HG02938 (cell line): ENCODE results near the gene TIAM1.

Experiments used
- ATAC-seq: cut with Tn5 transposase; IDR thresholded peaks from one replicate; pipeline ENCODE4 v1.9.1; 2021; ENCODE audit warnings: mild to moderate bottlenecking, moderate library complexity; ENCODE audit not compliant: unreplicated experiment

The TIAM1 gene

GRCh38 chr21:31290765-31291164, 53.3 kb downstream of the TIAM1 start:
- ATAC-seq: no peak

GRCh38 chr21:31289702-31290101, 54.4 kb downstream of the TIAM1 start:
- no peak for ATAC-seq

- no peak for ATAC-seq
Measured at GRCh38 chr21:31288191-31288590, 55.9 kb downstream of the TIAM1 start.

- ATAC-seq: no peak
Measured at GRCh38 chr21:31287201-31287600, 56.9 kb downstream of the TIAM1 start.

GRCh38 chr21:31286621-31287020, 57.4 kb downstream of the TIAM1 start:
- ATAC-seq: no peak

- no peak for ATAC-seq
Measured at GRCh38 chr21:31284797-31285397, 59.2 kb downstream of the TIAM1 start.

GRCh38 chr21:31283025-31283424, 61.0 kb downstream of the TIAM1 start:
- no peak for ATAC-seq

- ATAC-seq: no peak
Measured at GRCh38 chr21:31282095-31282709, 61.9 kb downstream of the TIAM1 start.

- no peak for ATAC-seq
Measured at GRCh38 chr21:31281561-31281960, 62.5 kb downstream of the TIAM1 start.

GRCh38 chr21:31279986-31280385, 64.1 kb downstream of the TIAM1 start:
- no peak for ATAC-seq

GRCh38 chr21:31279214-31279613, 64.8 kb downstream of the TIAM1 start:
- no peak for ATAC-seq

GRCh38 chr21:31278511-31279130, 65.4 kb downstream of the TIAM1 start:
- ATAC-seq: no peak

- ATAC-seq: no peak
Measured at GRCh38 chr21:31276663-31277062, 67.4 kb downstream of the TIAM1 start.

- no peak for ATAC-seq
Measured at GRCh38 chr21:31275901-31276300, 68.2 kb downstream of the TIAM1 start.

GRCh38 chr21:31273278-31273677, 70.8 kb downstream of the TIAM1 start:
- no peak for ATAC-seq

- no peak for ATAC-seq
Measured at GRCh38 chr21:31268090-31268489, 76.0 kb downstream of the TIAM1 start.

GRCh38 chr21:31267644-31268043, 76.4 kb downstream of the TIAM1 start:
- ATAC-seq: no peak

- ATAC-seq: no peak
Measured at GRCh38 chr21:31266241-31266640, 77.8 kb downstream of the TIAM1 start.

GRCh38 chr21:31265366-31266013, 78.6 kb downstream of the TIAM1 start:
- ATAC-seq: no peak

GRCh38 chr21:31264574-31264973, 79.5 kb downstream of the TIAM1 start:
- ATAC-seq: no peak

- ATAC-seq: no peak
Measured at GRCh38 chr21:31262728-31263127, 81.3 kb downstream of the TIAM1 start.

- ATAC-seq: no peak
Measured at GRCh38 chr21:31261759-31262158, 82.3 kb downstream of the TIAM1 start.
